CD14-positive monocyte (primary cell): ENCODE results near the gene CCNY. TPM values are rescaled to one million over a fixed set of nuclear protein-coding genes. Genes with fewer than 3 reads are reported as not detected.

Source experiments
- DNase-seq, 3 donors: peaks; one replicate each; pipeline ENCODE4 v3.0.0-alpha.2; 2011 to 2022
- H2AFZ ChIP-seq: 2 replicates; pipeline ENCODE4 v1.6.0; 2012; ENCODE audit warnings: mild to moderate bottlenecking, low read depth, low read length, inconsistent platforms; ENCODE audit not compliant: insufficient read depth, poor library complexity, severe bottlenecking
- H3K27ac ChIP-seq, 2 donors: 1 replicate in 1 of 2; 2 replicates in 1 of 2; pipeline ENCODE4 v1.5.1; 2012 to 2013; ENCODE audit warnings: low read length in 2 of 2, control low read depth in 1 of 2, inconsistent platforms in 1 of 2, low read depth in 1 of 2, mild to moderate bottlenecking in 1 of 2
- H3K27me3 ChIP-seq, 2 donors: one replicate each; pipeline versions ENCODE4 v1.6.0 to v1.6.1; 2011 to 2013; ENCODE audit warnings: low read length in 2 of 2; ENCODE audit not compliant: control insufficient read depth in 2 of 2, insufficient read depth in 2 of 2
- H3K36me3 ChIP-seq, 2 donors: replicated peaks in 1 of 2; 1 replicate in 1 of 2; 2 replicates in 1 of 2; pipeline versions ENCODE4 v1.5.1 to v1.6.1; 2012 to 2013; ENCODE audit warnings: low read length in 2 of 2, control low read depth in 1 of 2, inconsistent platforms in 1 of 2, mild to moderate bottlenecking in 1 of 2; ENCODE audit not compliant: insufficient read depth in 2 of 2, control insufficient read depth in 1 of 2
- H3K4me1 ChIP-seq, 2 donors: 1 replicate in 1 of 2; 2 replicates in 1 of 2; pipeline versions ENCODE4 v1.5.1 to v1.6.1; 2012 to 2013; ENCODE audit warnings: low read length in 2 of 2, control low read depth in 1 of 2, inconsistent platforms in 1 of 2, mild to moderate bottlenecking in 1 of 2, moderate library complexity in 1 of 2; ENCODE audit not compliant: insufficient read depth in 2 of 2, control insufficient read depth in 1 of 2
- H3K4me2 ChIP-seq: replicated peaks from 2 replicates; pipeline ENCODE3; 2012; ENCODE audit warnings: low read length, moderate library complexity, mild to moderate bottlenecking; ENCODE audit not compliant: poor library complexity, severe bottlenecking; ENCODE audit errors: extremely low read depth
- H3K4me3 ChIP-seq, 3 experiments: fragments of 200-600 bp in 1 of 3; sonication (generic) in 1 of 3; replicated peaks in 1 of 3; 1 replicate in 2 of 3; 2 replicates in 1 of 3; pipeline ENCODE4 v1.5.1; 2011 to 2013; ENCODE audit warnings: low read length in 3 of 3, mild to moderate bottlenecking in 3 of 3, control low read depth in 2 of 3, low read depth in 2 of 3, inconsistent platforms in 1 of 3, moderate library complexity in 1 of 3
- H3K79me2 ChIP-seq: 2 replicates; pipeline ENCODE4 v1.6.0; 2012; ENCODE audit warnings: mild to moderate bottlenecking, control low read depth, inconsistent platforms, low read length, moderate library complexity; ENCODE audit not compliant: insufficient read depth
- H3K9ac ChIP-seq: 2 replicates; pipeline ENCODE4 v1.6.0; 2017; ENCODE audit warnings: low read length, mild to moderate bottlenecking; ENCODE audit not compliant: insufficient read depth, poor library complexity, severe bottlenecking
- H3K9me3 ChIP-seq, 2 donors: replicated peaks in 1 of 2; 1 replicate in 1 of 2; 2 replicates in 1 of 2; pipeline versions ENCODE4 v1.5.1 to v1.6.1; 2012 to 2013; ENCODE audit warnings: low read length in 2 of 2, control low read depth in 1 of 2; ENCODE audit not compliant: control insufficient read depth in 1 of 2, insufficient read depth in 1 of 2
- H4K20me1 ChIP-seq: 2 replicates; pipeline ENCODE4 v1.6.0; 2012; ENCODE audit warnings: mild to moderate bottlenecking, low read length, control low read depth, moderate library complexity; ENCODE audit not compliant: insufficient read depth
- H3K27ac Mint-ChIP-seq, 7 donors: one replicate each; pipeline ENCODE4 v1.8.0; 2020; ENCODE audit warnings: mild to moderate bottlenecking in 7 of 7, mixed read lengths in 7 of 7, moderate library complexity in 6 of 7, inconsistent platforms in 2 of 7
- H3K27me3 Mint-ChIP-seq, 3 donors: one replicate each; pipeline ENCODE4 v1.8.0; 2021 to 2022; ENCODE audit warnings: low read depth in 3 of 3, mild to moderate bottlenecking in 3 of 3, mixed read lengths in 3 of 3, moderate library complexity in 3 of 3, inconsistent platforms in 1 of 3
- H3K36me3 Mint-ChIP-seq, 2 donors: one replicate each; pipeline ENCODE4 v1.8.0; 2020; ENCODE audit warnings: mixed read lengths in 2 of 2, inconsistent platforms in 1 of 2, mild to moderate bottlenecking in 1 of 2
- H3K4me1 Mint-ChIP-seq: one replicate; pipeline ENCODE4 v1.8.0; 2020; ENCODE audit warnings: mild to moderate bottlenecking, mixed read lengths
- H3K4me3 Mint-ChIP-seq, 2 donors: one replicate each; pipeline ENCODE4 v1.8.0; 2020; ENCODE audit warnings: mild to moderate bottlenecking in 2 of 2, mixed read lengths in 2 of 2, moderate library complexity in 1 of 2
- H3K9me3 Mint-ChIP-seq, 7 donors: one replicate each; pipeline ENCODE4 v1.8.0; 2020 to 2022; ENCODE audit warnings: mixed read lengths in 7 of 7, mild to moderate bottlenecking in 6 of 7, moderate library complexity in 6 of 7, inconsistent platforms in 2 of 7
- CTCF ChIP-seq: fragments of 200-600 bp; IDR thresholded peaks from one replicate; pipeline ENCODE4 v1.8.0; 2022; ENCODE audit warnings: antibody characterized with exemption, mild to moderate bottlenecking
- WGBS: methylation state at CpG from one replicate; pipeline ENCODE4 v1.1.5; 2013; ENCODE audit warnings: missing lambda C conversion rate; ENCODE audit not compliant: insufficient coverage; 5-methylcytosine and 5-hydroxymethylcytosine counted together
- intact Hi-C, 2 donors: fragments of 100-400 bp; cut with micrococcal nuclease; formaldehyde crosslinking; loops; one replicate each; pipeline versions ENCODE4 v1.15.0 to v1.15.1; 2023
- polyA plus RNA-seq, 3 donors: library from polyadenylated mRNA; depleted of rRNA in 1 of 3; unstranded in 2 of 3; stranded (reverse) in 1 of 3; fragments of 300-500 nt in 2 of 3; fragments of >200 nt in 1 of 3; fragmentation: Illumina TruSeq in 2 of 3; gene quantifications; 1 replicate in 2 of 3; 2 replicates in 1 of 3; pipeline ENCODE4 v1.2.3, GENCODE V29; 2012 to 2021

CCNY gene
- polyA plus RNA-seq, 3 donors: 39.9 to 116 (median 64.8) TPM

- no peak overlapping the region for H2AFZ ChIP-seq
- H3K27me3 Mint-ChIP-seq: peaks cover 5 to 7% (median 6%) of the 10 kb centered on the region in 3 donors
- peaks cover 11 to 12% of the 10 kb centered on the region in 2 donors for H3K9me3 ChIP-seq
- no peaks in the 10 kb centered on the region for H3K36me3 ChIP-seq
- H3K27me3 ChIP-seq: no peaks in the 10 kb centered on the region
- H3K4me1 ChIP-seq: no peaks in the 10 kb centered on the region
- no peak for TF ChIP-seq CTCF
- peaks cover 1% of the 10 kb centered on the region for H3K4me1 Mint-ChIP-seq
- H3K36me3 Mint-ChIP-seq: no peaks in the 10 kb centered on the region
- no peak overlapping the region for H3K4me2 ChIP-seq
- DNase-seq: no peak
- no peaks in the 10 kb centered on the region for H3K79me2 ChIP-seq
- no peak overlapping the region for H3K9ac ChIP-seq
- intact Hi-C loops: no loop called here
- no peak overlapping the region for H3K27ac ChIP-seq
- H3K9me3 Mint-ChIP-seq: peaks cover 7 to 32% (median 16%) of the 10 kb centered on the region in 7 donors
- H4K20me1 ChIP-seq: no peaks in the 10 kb centered on the region
- no peak overlapping the region for H3K27ac Mint-ChIP-seq
- H3K4me3 Mint-ChIP-seq: no peak overlapping the region
- H3K4me3 ChIP-seq: no peak overlapping the region
Observed at GRCh38 chr10:35588836-35589235, 252.5 kb downstream of the CCNY start.

GRCh38 chr10:35592441-35592840, 256.1 kb downstream of the CCNY start:
- WGBS: 90% methylated on average over 2 of the region's 4 CpGs
- H3K9me3 ChIP-seq: peaks cover 19 to 25% of the 10 kb centered on the region in 2 donors
- H2AFZ ChIP-seq: no peak overlapping the region
- no peak overlapping the region for H3K4me3 Mint-ChIP-seq
- TF ChIP-seq CTCF: no peak
- H3K4me2 ChIP-seq: no peak overlapping the region
- no peaks in the 10 kb centered on the region for H3K79me2 ChIP-seq
- H3K9me3 Mint-ChIP-seq: peaks cover 13 to 53% (median 24%) of the 10 kb centered on the region in 7 donors
- no peak overlapping the region for H3K27ac Mint-ChIP-seq
- H4K20me1 ChIP-seq: no peaks in the 10 kb centered on the region
- H3K4me1 ChIP-seq: no peaks in the 10 kb centered on the region
- H3K36me3 ChIP-seq: no peaks in the 10 kb centered on the region
- peaks cover 2% of the 10 kb centered on the region for H3K4me1 Mint-ChIP-seq
- peaks cover 0 to 3% (median 3%) of the 10 kb centered on the region in 3 donors for H3K27me3 Mint-ChIP-seq
- H3K9ac ChIP-seq: no peak overlapping the region
- no peak overlapping the region for H3K27ac ChIP-seq
- no peak for DNase-seq
- H3K4me3 ChIP-seq: no peak overlapping the region
- intact Hi-C loops: no loop called here
- H3K27me3 ChIP-seq: no peaks in the 10 kb centered on the region
- no peaks in the 10 kb centered on the region for H3K36me3 Mint-ChIP-seq
